ENCODE results near the gene BTBD9.

Gene BTBD9

GRCh38 chr6:38591439-38591838 lies 48.3 kb downstream of the BTBD9 start:
- Histone ChIP-seq H3K27me3 (ENCODE audit: control insufficient read depth, insufficient read depth, low read length) (no peaks in the 10 kb centered on the region), H3K4me3 (ENCODE audit: low read length) (no peak overlapping the region), H3K9me3 (ENCODE audit: control insufficient read depth, low read depth, low read length) (no peaks in the 10 kb centered on the region), H3K27ac (ENCODE audit: low read length) (no peak overlapping the region), H3K4me1 (ENCODE audit: control insufficient read depth, low read depth, low read length) (no peaks in the 10 kb centered on the region), H3K9ac (ENCODE audit: low read length) (no peak overlapping the region), H3K36me3 (ENCODE audit: control insufficient read depth, low read depth, low read length) (no peaks in the 10 kb centered on the region)

GRCh38 chr6:38589367-38589720 lies 50.4 kb downstream of the BTBD9 start:
- Histone ChIP-seq H3K4me1 (ENCODE audit: control insufficient read depth, low read depth, low read length) (no peaks in the 10 kb centered on the region), H3K27me3 (ENCODE audit: control insufficient read depth, insufficient read depth, low read length) (no peaks in the 10 kb centered on the region), H3K27ac (ENCODE audit: low read length) (no peak overlapping the region), H3K9me3 (ENCODE audit: control insufficient read depth, low read depth, low read length) (no peaks in the 10 kb centered on the region), H3K9ac (ENCODE audit: low read length) (no peak overlapping the region), H3K4me3 (ENCODE audit: low read length) (no peak overlapping the region), H3K36me3 (ENCODE audit: control insufficient read depth, low read depth, low read length) (no peaks in the 10 kb centered on the region)

- Histone ChIP-seq H3K4me1 (ENCODE audit: control insufficient read depth, low read depth, low read length) (no peaks in the 10 kb centered on the region), H3K27ac (ENCODE audit: low read length) (no peak overlapping the region), H3K36me3 (ENCODE audit: control insufficient read depth, low read depth, low read length) (no peaks in the 10 kb centered on the region), H3K4me3 (ENCODE audit: low read length) (no peak overlapping the region), H3K27me3 (ENCODE audit: control insufficient read depth, insufficient read depth, low read length) (no peaks in the 10 kb centered on the region), H3K9me3 (ENCODE audit: control insufficient read depth, low read depth, low read length) (no peaks in the 10 kb centered on the region), H3K9ac (ENCODE audit: low read length) (no peak overlapping the region)
These were observed 50.9 kb downstream of the BTBD9 start for GRCh38 chr6:38588631-38589366.

- H3K36me3 ChIP-seq (ENCODE audit: control insufficient read depth, low read depth, low read length) = no peaks in the 10 kb centered on the region
- H3K27me3 ChIP-seq (ENCODE audit: control insufficient read depth, insufficient read depth, low read length) = no peaks in the 10 kb centered on the region
- no peaks in the 10 kb centered on the region for H3K9me3 ChIP-seq (ENCODE audit: control insufficient read depth, low read depth, low read length)
- no peak overlapping the region for H3K27ac ChIP-seq (ENCODE audit: low read length)
- no peak overlapping the region for H3K9ac ChIP-seq (ENCODE audit: low read length)
- H3K4me1 ChIP-seq (ENCODE audit: control insufficient read depth, low read depth, low read length) = no peaks in the 10 kb centered on the region
- H3K4me3 ChIP-seq (ENCODE audit: low read length) = no peak overlapping the region
These were observed 51.9 kb downstream of the BTBD9 start for GRCh38 chr6:38587766-38588362.

GRCh38 chr6:38586992-38587391 lies 52.7 kb downstream of the BTBD9 start:
- no peaks in the 10 kb centered on the region for H3K9me3 ChIP-seq (ENCODE audit: control insufficient read depth, low read depth, low read length)
- H3K27me3 ChIP-seq (ENCODE audit: control insufficient read depth, insufficient read depth, low read length) = no peaks in the 10 kb centered on the region
- no peak overlapping the region for H3K9ac ChIP-seq (ENCODE audit: low read length)
- no peak overlapping the region for H3K27ac ChIP-seq (ENCODE audit: low read length)
- H3K36me3 ChIP-seq (ENCODE audit: control insufficient read depth, low read depth, low read length) = no peaks in the 10 kb centered on the region
- no peaks in the 10 kb centered on the region for H3K4me1 ChIP-seq (ENCODE audit: control insufficient read depth, low read depth, low read length)
- H3K4me3 ChIP-seq (ENCODE audit: low read length) = no peak overlapping the region

GRCh38 chr6:38584731-38585130 lies 55.0 kb downstream of the BTBD9 start:
- no peak overlapping the region for H3K27ac ChIP-seq (ENCODE audit: low read length)

GRCh38 chr6:38583523-38583922 lies 56.2 kb downstream of the BTBD9 start:
- Histone ChIP-seq H3K4me3 (ENCODE audit: low read length) (no peak overlapping the region), H3K36me3 (ENCODE audit: control insufficient read depth, low read depth, low read length) (no peaks in the 10 kb centered on the region), H3K27ac (ENCODE audit: low read length) (no peak overlapping the region), H3K9ac (ENCODE audit: low read length) (no peak overlapping the region), H3K27me3 (ENCODE audit: control insufficient read depth, insufficient read depth, low read length) (no peaks in the 10 kb centered on the region), H3K4me1 (ENCODE audit: control insufficient read depth, low read depth, low read length) (no peaks in the 10 kb centered on the region), H3K9me3 (ENCODE audit: control insufficient read depth, low read depth, low read length) (no peaks in the 10 kb centered on the region)

More at GRCh38 chr6:38584731-38585130, 55.0 kb downstream of the BTBD9 start:
- Histone ChIP-seq H3K36me3 (ENCODE audit: control insufficient read depth, low read depth, low read length) (no peaks in the 10 kb centered on the region), H3K9me3 (ENCODE audit: control insufficient read depth, low read depth, low read length) (no peaks in the 10 kb centered on the region), H3K9ac (ENCODE audit: low read length) (no peak overlapping the region), H3K27me3 (ENCODE audit: control insufficient read depth, insufficient read depth, low read length) (no peaks in the 10 kb centered on the region), H3K4me1 (ENCODE audit: control insufficient read depth, low read depth, low read length) (no peaks in the 10 kb centered on the region), H3K4me3 (ENCODE audit: low read length) (no peak overlapping the region)

- Histone ChIP-seq H3K9me3 (ENCODE audit: control insufficient read depth, low read depth, low read length) (no peaks in the 10 kb centered on the region), H3K27ac (ENCODE audit: low read length) (no peak overlapping the region), H3K36me3 (ENCODE audit: control insufficient read depth, low read depth, low read length) (no peaks in the 10 kb centered on the region), H3K27me3 (ENCODE audit: control insufficient read depth, insufficient read depth, low read length) (no peaks in the 10 kb centered on the region), H3K4me3 (ENCODE audit: low read length) (no peak overlapping the region), H3K9ac (ENCODE audit: low read length) (no peak overlapping the region), H3K4me1 (ENCODE audit: control insufficient read depth, low read depth, low read length) (no peaks in the 10 kb centered on the region)
These were observed 59.7 kb downstream of the BTBD9 start for GRCh38 chr6:38580030-38580429.

- no peak overlapping the region for H3K27ac ChIP-seq (ENCODE audit: low read length)
- H3K9ac ChIP-seq (ENCODE audit: low read length) = no peak overlapping the region
- H3K9me3 ChIP-seq (ENCODE audit: control insufficient read depth, low read depth, low read length) = no peaks in the 10 kb centered on the region
- no peaks in the 10 kb centered on the region for H3K27me3 ChIP-seq (ENCODE audit: control insufficient read depth, insufficient read depth, low read length)
- no peak overlapping the region for H3K4me3 ChIP-seq (ENCODE audit: low read length)
- no peaks in the 10 kb centered on the region for H3K36me3 ChIP-seq (ENCODE audit: control insufficient read depth, low read depth, low read length)
- H3K4me1 ChIP-seq (ENCODE audit: control insufficient read depth, low read depth, low read length) = no peaks in the 10 kb centered on the region
These were observed 60.6 kb downstream of the BTBD9 start for GRCh38 chr6:38579010-38579628.

- no peak overlapping the region for H3K9ac ChIP-seq (ENCODE audit: low read length)
These were observed 61.7 kb downstream of the BTBD9 start for GRCh38 chr6:38578075-38578474.

GRCh38 chr6:38577492-38577891 lies 62.2 kb downstream of the BTBD9 start:
- Histone ChIP-seq H3K27ac (ENCODE audit: low read length) (no peak overlapping the region), H3K9ac (ENCODE audit: low read length) (no peak overlapping the region), H3K9me3 (ENCODE audit: control insufficient read depth, low read depth, low read length) (no peaks in the 10 kb centered on the region), H3K4me1 (ENCODE audit: control insufficient read depth, low read depth, low read length) (no peaks in the 10 kb centered on the region), H3K27me3 (ENCODE audit: control insufficient read depth, insufficient read depth, low read length) (no peaks in the 10 kb centered on the region), H3K4me3 (ENCODE audit: low read length) (no peak overlapping the region), H3K36me3 (ENCODE audit: control insufficient read depth, low read depth, low read length) (no peaks in the 10 kb centered on the region)

More at GRCh38 chr6:38578075-38578474, 61.7 kb downstream of the BTBD9 start:
- H3K36me3 ChIP-seq (ENCODE audit: control insufficient read depth, low read depth, low read length) = no peaks in the 10 kb centered on the region
- H3K4me3 ChIP-seq (ENCODE audit: low read length) = no peak overlapping the region
- no peak overlapping the region for H3K27ac ChIP-seq (ENCODE audit: low read length)
- H3K27me3 ChIP-seq (ENCODE audit: control insufficient read depth, insufficient read depth, low read length) = no peaks in the 10 kb centered on the region
- no peaks in the 10 kb centered on the region for H3K4me1 ChIP-seq (ENCODE audit: control insufficient read depth, low read depth, low read length)
- no peaks in the 10 kb centered on the region for H3K9me3 ChIP-seq (ENCODE audit: control insufficient read depth, low read depth, low read length)
